ENCODE measurements around the gene ZCCHC2.

GRCh38 chr18:62525608-62526007 is 2.8 kb downstream of the ZCCHC2 start:
- TF ChIP-seq POLR2AphosphoS5 (IDR thresholded peaks at IDR 0.05) (no peak), POLR2A (IDR thresholded peaks at IDR 0.05) (no peak), CTCF (IDR thresholded peaks at IDR 0.05) (no peak), EP300 (IDR thresholded peaks at IDR 0.05) (no peak)
